GM19452 (cell line): ENCODE results near the gene LIPC.

Source experiments
- ATAC-seq: cut with Tn5 transposase; IDR thresholded peaks from one replicate; pipeline ENCODE4 v1.9.1; 2021; ENCODE audit not compliant: unreplicated experiment

The LIPC gene

GRCh38 chr15:58472221-58472620, 40.4 kb downstream of the LIPC start:
- ATAC-seq, result no peak

- ATAC-seq, result no peak
Observed at GRCh38 chr15:58472821-58473581, 41.2 kb downstream of the LIPC start.

GRCh38 chr15:58473724-58474123, 41.9 kb downstream of the LIPC start:
- ATAC-seq, result no peak

- ATAC-seq, result no peak
Observed at GRCh38 chr15:58474741-58475323, 43.0 kb downstream of the LIPC start.

GRCh38 chr15:58475573-58476524, 44.1 kb downstream of the LIPC start:
- ATAC-seq, result no peak

- no peak for ATAC-seq
Observed at GRCh38 chr15:58476525-58477162, 44.9 kb downstream of the LIPC start.

GRCh38 chr15:58477170-58477569, 45.4 kb downstream of the LIPC start:
- no peak for ATAC-seq

GRCh38 chr15:58478035-58478434, 46.2 kb downstream of the LIPC start:
- ATAC-seq, result no peak

GRCh38 chr15:58478579-58478978, 46.8 kb downstream of the LIPC start:
- ATAC-seq, result no peak

- no peak for ATAC-seq
Observed at GRCh38 chr15:58479941-58480340, 48.1 kb downstream of the LIPC start.

- no peak for ATAC-seq
Observed at GRCh38 chr15:58483376-58483775, 51.6 kb downstream of the LIPC start.

GRCh38 chr15:58484791-58485600, 53.2 kb downstream of the LIPC start:
- no peak for ATAC-seq

- ATAC-seq, result no peak
Observed at GRCh38 chr15:58486062-58486461, 54.3 kb downstream of the LIPC start.

GRCh38 chr15:58486564-58486963, 54.8 kb downstream of the LIPC start:
- ATAC-seq, result no peak

- ATAC-seq, result no peak
Observed at GRCh38 chr15:58487041-58487723, 55.4 kb downstream of the LIPC start.

- no peak for ATAC-seq
Observed at GRCh38 chr15:58487724-58488120, 55.9 kb downstream of the LIPC start.

- no peak for ATAC-seq
Observed at GRCh38 chr15:58489289-58490085, 57.7 kb downstream of the LIPC start.

GRCh38 chr15:58490086-58490887, 58.5 kb downstream of the LIPC start:
- ATAC-seq, result no peak
